GM18498 (cell line): ENCODE data around the gene FREY1.

Experiments used
- ATAC-seq: cut with Tn5 transposase; IDR thresholded peaks from one replicate; pipeline ENCODE4 v1.9.1; 2021; ENCODE audit warnings: mild to moderate bottlenecking, moderate library complexity; ENCODE audit not compliant: unreplicated experiment

Gene FREY1

DNA sequence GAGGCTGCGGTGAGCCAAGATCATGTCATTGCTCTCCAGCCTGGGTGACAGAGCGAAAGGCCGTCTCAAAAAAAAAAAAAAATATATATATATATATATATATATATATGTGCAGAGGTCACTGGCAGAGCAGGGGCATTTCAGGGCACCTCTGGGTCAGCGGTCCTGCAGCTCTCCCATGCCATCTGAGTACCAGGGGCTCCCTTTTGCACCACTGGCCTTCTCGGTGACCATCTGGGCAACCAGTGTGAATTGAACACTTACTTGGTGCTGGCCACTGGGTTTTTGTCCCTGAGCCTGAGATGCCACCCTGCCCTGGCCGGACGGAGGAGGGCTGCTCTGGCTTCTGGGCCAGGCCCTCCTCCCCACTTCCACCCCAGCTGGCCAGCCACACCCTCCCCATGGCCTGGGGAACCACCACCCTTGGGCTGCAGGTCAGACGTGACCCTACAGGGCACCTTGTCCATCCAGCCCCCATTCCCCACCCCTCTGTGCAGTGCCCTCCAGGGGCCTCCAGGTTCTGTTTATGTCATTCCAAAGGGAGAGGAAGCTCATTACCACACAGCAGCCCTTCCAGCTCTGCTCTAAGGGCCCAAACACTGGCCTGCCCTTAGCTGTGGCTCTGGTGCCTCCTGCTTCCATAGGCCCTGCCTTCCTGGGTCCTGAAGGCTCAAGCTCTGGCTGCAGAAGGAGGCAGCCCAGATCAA, 11.4 kb downstream of the FREY1 start:
- ATAC-seq, result no peak

DNA sequence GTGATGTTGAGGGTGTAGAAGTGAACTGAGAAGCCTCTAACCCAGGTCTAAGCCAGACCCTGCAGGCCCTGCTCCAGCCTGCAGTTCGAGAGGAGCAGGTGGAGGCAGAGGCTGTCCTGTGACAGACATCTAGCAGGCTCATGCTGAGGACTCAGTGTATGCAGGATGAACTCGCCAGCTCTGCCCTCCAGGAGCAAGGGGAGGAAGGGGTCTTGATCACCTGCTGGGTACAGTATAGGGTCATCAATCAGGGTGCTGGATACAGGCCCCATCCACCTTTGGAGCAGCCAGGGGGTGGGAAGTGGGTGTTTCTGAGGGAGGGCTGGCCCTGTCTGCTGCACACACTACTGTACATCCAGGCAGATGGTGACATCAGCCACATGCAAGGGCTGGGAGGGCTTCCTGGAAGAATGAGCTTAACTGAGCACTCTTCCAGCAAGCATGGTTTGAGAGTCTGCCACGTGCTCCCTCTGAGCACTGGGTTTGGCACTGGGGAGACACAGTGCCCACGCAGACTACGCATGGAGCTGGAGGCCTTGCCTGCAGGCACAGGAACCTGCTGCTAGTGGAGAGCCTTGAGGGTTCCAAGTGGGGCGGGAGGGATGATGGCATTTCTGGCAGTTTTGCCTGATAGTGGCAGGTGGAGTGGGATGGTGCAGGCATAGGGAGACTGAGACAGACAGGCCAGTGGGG, 12.4 kb downstream of the FREY1 start:
- ATAC-seq, result no peak

DNA sequence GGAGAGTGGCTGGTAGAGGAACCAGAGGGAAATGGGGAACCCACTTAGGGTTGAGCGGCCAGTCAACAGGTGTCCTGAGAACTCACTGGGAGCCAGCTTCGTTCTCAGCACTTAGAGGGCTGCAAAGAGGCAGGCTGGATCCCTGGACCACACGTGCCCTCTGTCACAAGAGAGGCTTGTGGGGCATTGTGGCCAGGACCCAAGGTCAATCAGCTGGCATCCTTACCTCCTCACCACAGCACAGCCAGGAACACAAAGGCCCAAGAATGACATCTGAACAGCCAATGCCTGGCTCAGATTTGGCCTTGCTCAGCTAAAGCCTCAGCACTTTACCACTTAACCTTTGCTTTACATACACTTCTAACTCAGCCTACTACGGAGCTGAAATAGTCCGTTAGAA, 14.2 kb downstream of the FREY1 start:
- ATAC-seq, result no peak

DNA sequence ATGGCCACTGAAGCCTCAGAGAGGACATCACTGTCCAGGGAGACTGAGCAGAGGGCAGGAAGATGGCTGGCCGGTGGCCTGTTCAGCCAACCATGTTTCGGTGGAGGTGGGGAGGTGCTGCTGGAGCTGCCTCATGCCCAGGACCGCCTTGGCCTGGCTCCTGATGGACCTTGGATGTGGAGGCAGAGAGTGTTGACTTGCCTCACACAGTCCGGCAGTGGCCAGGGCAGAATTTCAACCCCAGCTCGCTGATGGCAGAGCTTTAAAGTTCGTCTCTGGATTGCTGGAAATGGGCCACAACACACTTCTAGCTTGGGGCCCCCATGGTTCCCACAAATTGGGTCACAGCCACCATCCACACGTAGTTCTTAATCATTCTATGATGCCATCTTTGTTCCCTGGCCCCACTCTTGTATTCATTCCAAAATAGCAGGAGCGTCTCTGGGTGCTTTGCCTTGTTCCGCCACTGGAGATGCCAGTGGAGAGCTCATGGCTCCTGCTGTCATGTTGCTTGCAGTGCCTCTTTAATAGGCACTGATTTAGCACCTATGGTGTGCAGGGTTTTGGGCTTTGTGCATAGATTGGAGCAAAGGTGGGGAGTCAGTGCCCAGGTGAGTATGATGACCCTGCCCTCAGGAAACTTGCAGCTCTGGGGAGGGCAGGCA, 16.1 kb downstream of the FREY1 start:
- no peak for ATAC-seq

DNA sequence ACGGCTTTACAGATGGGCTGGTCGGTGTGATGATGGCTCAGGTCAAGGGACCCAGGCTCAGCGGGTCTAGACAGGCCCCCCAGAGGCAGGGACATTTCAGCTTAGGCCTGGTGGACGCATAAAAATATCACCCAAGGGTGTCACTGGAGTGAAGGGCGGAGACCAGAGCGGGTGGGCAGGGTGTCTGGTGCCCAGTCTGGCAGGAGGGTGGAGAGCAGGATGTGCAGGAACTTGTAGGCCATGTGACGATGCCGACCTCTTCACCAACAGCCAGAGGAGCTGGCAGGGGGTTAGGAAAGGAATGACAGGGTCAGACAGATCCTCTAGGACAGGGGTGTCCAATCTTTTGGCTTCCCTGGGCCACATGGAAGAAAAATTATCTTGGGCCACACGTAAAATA, 17.1 kb downstream of the FREY1 start:
- no peak for ATAC-seq

DNA sequence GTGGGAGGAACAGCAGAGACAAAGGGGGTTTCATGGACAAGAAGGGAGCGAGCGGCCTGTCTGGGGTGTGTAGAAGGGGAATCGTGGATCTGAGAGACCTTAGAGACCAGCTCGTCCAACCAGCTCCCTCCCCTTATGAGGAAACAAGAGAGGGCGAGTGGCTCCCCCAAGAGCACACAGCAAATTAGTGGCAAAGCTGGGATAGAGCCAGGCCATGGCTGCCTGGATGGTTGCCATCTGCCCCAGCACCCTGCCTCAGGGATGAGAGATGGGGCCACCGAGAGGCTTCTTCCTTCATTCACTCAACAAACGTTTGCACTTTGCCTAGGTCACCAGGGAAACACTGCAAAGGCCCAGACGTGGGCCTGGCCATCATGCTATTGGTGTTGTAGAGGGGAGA, 17.5 kb downstream of the FREY1 start:
- ATAC-seq, result no peak

DNA sequence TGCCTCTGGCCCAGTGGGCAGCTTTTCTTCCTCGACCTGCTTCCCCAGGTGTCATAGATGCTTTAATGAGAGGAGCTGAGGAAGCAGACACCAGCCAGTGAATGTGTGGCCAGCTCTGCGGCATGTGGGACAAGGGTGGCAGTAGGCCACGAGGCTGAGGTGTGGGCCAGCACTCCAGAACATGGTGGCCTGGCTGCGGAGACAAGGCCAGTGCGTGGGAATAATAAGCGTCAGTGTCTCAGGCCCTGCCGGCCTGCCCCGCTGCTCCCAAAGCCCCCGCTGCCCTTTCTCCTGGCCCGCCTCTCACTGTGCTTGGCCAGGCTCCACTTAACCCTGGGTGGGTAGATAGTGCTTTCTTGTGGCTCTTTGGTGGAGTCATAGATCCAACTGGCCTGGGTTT, 19.5 kb downstream of the FREY1 start:
- no peak for ATAC-seq

DNA sequence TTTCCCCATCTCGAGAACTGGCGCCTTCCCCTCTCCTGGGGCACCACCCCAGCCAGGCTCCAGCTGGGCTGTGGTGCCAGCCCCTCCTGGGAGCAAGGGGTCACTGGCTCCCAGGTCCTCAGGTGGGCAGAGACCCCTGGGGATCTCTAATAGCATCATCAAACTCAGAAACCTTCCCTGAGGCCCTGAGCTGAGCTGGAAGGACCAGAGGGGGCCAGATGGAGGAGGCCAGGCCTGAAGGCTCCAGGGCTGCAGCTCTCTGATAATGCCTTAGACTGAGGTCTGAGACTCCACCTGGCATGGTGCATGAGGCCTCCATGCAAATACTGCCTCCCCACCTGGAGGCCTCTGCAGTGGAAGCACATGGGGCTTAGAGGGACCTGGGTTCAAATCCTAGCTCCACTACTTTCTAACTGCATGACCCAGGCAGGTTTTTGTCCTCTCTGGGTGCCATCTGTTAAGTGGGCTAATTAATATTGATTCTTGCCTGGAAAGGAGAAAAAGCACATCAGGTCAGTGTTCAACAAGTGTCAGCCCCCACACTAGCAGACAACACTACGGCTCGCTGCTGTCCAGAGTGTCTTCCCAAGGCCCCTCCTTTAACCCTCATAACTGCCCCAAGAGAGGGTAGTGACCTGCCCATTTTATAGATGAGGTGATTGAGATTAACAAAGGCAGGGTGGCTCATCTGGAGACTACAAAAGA, 20.1 kb downstream of the FREY1 start:
- no peak for ATAC-seq

DNA sequence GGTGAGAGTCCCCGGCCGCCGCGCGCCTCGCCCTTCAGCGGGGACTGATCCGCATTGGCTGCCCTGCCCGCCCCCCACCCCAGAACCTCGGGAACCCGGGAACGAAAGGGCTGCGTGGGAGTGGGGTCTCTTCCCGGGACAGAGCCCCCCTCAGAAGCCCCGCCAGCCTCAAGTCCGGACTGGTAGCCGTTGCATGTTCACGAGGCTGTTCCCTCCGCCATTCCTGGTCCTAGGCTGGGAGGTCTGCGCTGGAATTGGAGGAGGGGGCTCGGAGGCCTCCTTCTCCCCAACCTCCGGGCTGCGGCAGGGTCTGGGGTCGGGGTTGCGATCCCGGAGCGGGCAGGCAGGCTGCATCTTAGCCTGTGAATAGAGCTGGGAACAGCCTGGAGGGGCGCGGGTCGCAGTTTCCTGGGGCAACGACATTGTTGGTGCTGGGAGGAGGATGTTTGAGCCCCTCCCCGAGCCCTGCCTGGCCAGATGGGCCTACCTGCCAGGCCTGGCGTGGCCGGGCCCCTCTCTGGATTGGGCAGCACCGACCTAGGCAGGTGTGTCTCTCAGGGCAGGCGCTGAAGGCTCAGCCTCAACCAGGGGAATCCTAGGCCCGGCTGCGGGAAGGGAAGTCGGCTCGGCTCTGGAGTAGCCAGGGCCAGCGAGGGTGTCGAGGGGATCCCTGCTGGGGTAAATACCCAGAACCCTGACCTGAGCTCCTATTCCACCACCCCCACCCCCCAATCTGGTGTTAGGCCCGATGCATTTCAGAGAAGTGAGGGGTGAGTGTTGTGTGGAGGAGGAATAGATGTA, 20.9 kb downstream of the FREY1 start:
- ATAC-seq, result no peak

DNA sequence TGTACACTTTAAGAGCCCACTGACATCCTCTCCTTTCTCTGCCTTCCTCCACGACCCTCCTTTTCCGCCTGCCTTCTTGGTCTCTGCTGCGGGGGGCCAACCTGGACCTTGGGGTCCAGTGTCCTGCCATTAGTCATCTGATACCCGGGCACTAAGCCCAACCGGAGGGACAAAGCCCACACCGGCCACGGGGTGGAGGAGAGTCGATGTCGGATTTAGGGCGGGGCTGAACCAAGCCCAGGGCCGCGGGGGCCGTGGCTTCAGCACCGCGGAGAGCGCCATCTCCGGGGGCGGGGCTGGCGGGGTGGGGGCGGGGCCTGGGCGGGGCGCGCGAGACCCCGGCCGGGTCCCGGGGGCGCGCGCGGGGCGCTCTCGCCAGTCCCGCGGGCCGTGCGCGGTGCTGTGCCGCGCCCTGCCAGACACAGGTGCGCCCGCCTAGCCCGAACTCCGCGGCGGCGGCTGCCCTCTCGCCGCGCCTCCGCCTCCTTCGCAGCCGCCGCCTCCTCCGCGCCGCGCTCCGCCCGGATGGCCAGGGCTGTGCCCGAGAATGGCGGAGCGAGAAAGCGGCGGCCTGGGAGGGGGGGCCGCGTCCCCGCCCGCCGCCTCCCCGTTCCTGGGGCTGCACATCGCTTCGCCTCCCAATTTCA, 21.7 kb downstream of the FREY1 start, which contains the start of gene MAPK8IP1:
Gene MAPK8IP1, plus strand, starts transcription at position 378 of the 647 bp plus-strand sequence. Its CDS starts 170 bp downstream, at position 548.
- peak; percentile 75 for ATAC-seq

DNA sequence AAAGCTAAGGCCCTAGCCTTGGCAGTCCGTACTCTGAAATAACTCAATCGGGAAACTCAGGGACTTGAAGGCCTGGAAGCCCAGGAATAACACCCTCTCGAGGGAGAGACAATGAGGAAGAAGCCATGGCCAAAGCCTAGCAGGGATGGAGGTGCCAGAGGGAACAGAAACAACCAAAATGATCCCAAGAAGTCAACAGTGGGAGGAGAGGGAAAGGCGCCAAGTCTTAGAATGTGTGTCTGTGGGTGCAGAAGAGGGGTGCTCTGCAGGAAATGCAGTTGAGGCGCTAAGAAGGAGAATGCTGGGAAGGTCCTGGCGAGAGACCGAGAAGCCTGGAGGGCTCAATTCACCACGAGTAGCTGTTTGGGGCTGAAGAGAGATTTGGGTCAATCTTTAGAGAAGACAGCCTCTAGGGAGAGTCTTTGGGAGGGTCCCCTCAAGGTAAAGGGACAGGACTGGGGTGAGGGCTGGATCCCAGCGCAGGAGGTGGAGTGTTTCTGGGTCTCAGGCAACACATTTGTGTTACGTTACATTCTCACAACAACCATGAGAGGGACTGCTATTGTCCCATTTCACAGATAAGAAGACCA, 22.4 kb downstream of the FREY1 start:
- no peak for ATAC-seq

DNA sequence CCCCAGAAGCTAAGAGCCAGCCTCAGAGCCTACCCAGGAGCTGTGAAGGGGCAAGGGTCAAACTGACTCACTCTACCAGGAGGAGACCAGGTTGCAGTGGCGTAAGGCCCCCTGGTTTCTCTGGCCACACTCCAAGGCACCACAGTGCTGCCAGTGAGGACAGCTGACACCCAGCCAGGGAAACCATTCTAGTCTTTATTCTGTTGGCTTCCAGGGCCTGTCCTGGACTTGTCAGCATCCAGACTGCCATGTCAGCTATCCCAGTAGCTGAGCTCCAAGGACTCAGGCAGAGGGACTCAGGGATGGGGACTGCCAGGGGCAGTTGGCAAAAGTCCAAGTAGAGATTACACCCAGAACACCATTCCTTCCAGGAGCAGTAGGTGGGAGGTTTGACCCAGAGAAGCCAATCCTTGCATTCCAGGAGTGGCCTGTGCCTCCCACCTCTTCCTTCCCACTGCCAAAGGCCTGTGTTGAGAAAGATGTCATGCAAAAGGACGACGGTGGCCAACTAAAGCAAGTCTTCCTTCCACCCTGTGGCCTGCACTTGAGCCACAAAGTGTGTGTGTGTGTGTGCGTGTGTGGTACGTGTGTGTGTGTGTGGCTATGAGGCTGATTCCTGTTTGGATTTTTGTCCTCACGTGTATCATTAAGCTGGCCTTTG, 25.2 kb downstream of the FREY1 start:
- ATAC-seq, result no peak

DNA sequence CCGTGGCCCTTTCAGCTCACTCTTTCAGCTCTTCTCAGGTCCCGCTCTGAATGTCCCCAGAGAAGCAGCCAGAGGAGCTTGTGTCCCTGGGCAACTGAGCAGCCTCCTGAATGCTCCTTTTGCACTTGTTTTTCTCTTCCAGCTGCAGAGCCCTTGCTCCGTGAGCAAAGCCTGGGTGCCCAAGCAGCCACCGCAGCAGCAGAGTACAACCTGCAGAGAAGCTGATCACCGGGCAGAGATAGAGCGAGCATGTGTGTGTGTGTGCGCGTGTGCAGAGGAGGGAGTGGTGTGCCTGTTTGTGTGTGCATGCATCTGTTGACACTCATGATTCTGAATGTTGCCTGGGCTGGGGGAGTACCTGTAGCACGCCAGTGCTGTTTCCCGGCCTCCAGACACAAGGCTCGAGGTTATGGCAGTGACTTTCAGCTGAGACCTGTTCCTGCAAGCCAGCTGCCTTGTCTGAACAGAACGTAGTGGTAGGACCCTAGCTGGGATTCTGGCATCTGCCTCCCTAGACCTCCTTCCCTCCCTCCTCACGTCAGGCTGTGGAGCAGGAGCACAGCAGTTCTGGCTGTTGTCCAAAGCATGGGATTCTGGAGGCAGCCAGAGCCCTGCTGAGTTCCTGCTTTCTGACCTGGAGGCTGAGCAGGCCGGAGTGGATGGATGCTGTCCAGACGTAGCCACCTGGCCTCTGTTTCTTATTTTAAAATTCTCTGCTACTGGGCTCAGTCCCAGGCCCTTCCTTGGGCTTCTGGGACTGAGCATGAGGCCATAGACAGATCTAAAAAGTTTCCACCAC, 26.1 kb downstream of the FREY1 start:
- no peak for ATAC-seq

DNA sequence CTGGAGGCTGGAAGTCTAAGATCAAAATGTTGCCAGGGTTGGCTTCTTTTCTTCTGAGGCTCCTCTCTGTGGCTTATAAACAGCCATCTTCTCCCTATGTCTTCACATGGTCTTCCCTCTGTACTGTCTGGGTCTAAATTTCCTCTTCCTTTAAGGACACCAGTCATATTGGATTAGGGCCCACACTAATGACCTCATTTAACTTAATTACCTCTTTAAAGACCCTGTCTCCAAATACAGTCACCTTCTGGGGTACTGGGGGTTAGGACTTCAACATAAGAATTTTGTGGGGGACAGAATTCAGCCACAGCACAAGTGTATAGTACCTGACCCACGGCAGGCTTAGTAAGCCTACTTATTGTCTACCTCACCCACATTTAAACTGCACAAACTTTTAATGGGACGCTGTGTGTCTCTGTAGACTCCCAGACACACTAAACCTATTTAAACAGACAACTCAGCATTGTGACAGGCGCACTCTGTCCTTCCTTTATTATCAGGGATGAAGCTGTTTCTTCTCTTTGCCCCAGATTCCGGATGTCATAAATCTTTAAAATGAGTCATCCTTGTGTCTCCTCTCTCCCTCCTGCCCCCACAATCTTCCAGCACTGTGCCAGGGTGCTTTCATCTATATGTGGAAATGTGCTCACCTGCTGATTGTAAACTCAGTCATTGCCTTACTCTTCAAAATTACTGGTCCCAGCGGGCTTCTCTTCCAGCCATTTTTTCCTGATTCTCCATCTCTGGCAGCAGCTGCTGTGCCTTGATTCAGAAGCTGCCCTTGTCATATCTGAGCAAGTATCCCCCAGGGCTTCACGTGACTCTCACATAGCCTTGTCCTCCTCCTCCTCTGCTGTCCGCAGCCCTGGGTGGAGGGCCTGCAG, 27.0 kb downstream of the FREY1 start:
- no peak for ATAC-seq

DNA sequence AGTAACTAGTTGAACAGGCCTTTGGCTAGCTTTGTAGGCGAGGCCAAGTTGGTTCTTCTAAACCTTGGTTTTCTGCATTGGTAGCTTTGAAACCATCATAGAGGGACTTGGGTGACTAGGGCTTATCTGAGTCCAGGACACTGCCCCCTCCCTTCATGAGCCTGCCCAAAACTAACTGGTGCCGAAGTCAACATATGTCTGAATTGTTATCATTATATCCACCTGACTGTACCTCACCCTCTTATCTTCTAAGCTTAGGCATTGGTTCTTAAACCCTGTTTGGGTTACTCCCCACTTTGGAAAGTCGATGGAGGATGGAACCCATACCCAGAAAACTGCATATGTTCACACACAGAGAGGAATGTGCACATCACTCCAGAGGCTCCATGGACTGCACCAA, 29.2 kb downstream of the FREY1 start:
- no peak for ATAC-seq

DNA sequence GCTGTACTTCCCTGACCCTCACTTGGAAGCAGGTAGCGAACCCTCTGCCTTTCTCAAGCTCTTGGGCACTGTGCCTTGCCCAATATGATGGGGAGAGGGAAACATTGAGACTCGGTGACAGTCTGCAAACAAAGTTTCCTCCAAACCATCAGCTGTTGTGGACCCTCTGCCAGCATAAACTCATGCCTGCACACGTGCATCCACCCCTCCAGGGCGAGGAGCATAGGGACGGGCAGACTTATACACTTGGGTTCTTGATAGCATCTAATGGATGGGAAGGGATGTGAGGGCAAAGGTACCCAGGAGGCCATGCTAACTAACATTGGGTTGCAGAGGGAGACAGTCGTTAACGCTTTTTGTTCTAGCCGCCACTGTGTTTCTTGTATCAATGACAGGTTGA, 29.9 kb downstream of the FREY1 start:
- ATAC-seq, result no peak

DNA sequence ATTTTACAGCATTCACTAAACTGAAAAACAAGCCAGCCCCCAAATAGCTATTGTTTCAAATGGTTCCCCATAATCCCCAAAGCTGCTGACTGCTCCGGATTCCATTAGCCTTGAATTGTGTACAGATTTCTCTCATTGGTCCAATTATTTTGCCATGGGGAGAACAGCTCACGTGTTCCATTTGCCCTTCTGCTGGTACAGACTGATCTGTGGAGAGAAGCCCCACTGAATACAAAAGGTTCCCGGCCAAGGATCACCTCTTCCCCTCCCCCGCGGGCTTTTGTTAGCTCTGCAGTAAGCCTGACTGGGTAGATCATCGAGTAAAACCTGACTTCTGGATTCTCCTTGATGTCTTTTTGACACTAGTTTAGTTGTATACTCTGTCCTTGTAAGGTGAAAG, 30.7 kb downstream of the FREY1 start:
- no peak for ATAC-seq
